Stomach (tissue), 9 donors: ENCODE measurements around the gene TOGARAM1. TPM values are rescaled to one million over a fixed set of nuclear protein-coding genes. Genes with fewer than 3 reads are reported as not detected.

ENCODE experiments used
- DNase-seq, 2 donors: peaks; one replicate each; pipeline versions ENCODE4 v3.0.0 to v3.0.0-alpha.2; 2013 to 2019
- H3K27ac ChIP-seq, 5 donors: fragments of 200-600 bp in 4 of 5; sonication (generic) in 4 of 5; one replicate each; pipeline ENCODE4 v1.5.1; 2013 to 2019; ENCODE audit warnings: mild to moderate bottlenecking in 1 of 5, moderate library complexity in 1 of 5
- H3K27me3 ChIP-seq, 3 donors: fragments of 200-600 bp; sonication (generic); one replicate each; pipeline ENCODE4 v1.5.1; 2017 to 2019; ENCODE audit warnings: mixed run types in 1 of 3
- H3K36me3 ChIP-seq, 4 donors: fragments of 200-600 bp; sonication (generic); 1 replicate in 3 of 4; 2 replicates in 1 of 4; pipeline ENCODE4 v1.5.1; 2016 to 2019
- H3K4me1 ChIP-seq, 4 donors: fragments of 200-600 bp; sonication (generic); one replicate each; pipeline ENCODE4 v1.5.1; 2016 to 2019
- H3K4me3 ChIP-seq, 4 donors: fragments of 200-600 bp; sonication (generic) in 3 of 4; one replicate each; pipeline ENCODE4 v1.5.1; 2016 to 2019; ENCODE audit warnings: mild to moderate bottlenecking in 1 of 4
- H3K9me3 ChIP-seq, 4 donors: fragments of 200-600 bp; sonication (generic); one replicate each; pipeline ENCODE4 v1.5.1; 2016 to 2019
- EP300 ChIP-seq: sonication (generic); formaldehyde crosslinking; IDR thresholded peaks from one replicate; pipeline ENCODE4 v1.6.1; 2017; ENCODE audit warnings: antibody characterized with exemption
- POLR2A ChIP-seq, 4 donors: fragments of 450-650 bp; IDR thresholded peaks; one replicate each; pipeline ENCODE4 v1.6.1; 2016; ENCODE audit warnings: antibody characterized with exemption in 4 of 4, control low read depth in 2 of 4, mild to moderate bottlenecking in 1 of 4, moderate library complexity in 1 of 4
- POLR2AphosphoS5 ChIP-seq, 3 donors: sonication (generic); formaldehyde crosslinking; IDR thresholded peaks; one replicate each; pipeline ENCODE4 v1.6.1; 2016; ENCODE audit warnings: antibody characterized with exemption in 3 of 3
- WGBS, 5 donors: extraction: QIAGEN DNeasy Blood & Tissue Kit in 3 of 5; methylation state at CpG; one replicate each; pipeline versions ENCODE4 v1.1.5 to v1.1.7; 2013 to 2018; 5-methylcytosine and 5-hydroxymethylcytosine counted together
- intact Hi-C: fragments of 100-400 bp; cut with DNase I; formaldehyde crosslinking; loops from one replicate; pipeline ENCODE4 v1.15.1; 2023; ENCODE audit warnings: low total_unique reads
- polyA plus RNA-seq, 3 donors: library from polyadenylated mRNA; stranded (reverse); fragments of 200-250 nt; gene quantifications; one replicate each; pipeline ENCODE4 v1.2.3, GENCODE V29; 2013
- total RNA-seq, 5 donors: library from RNA; depleted of rRNA; stranded (reverse); fragments of >200 nt; gene quantifications; one replicate each; pipeline versions ENCODE4 v1.1.0 to v1.2.3, GENCODE V29; 2014 to 2016
- TF ChIP-seq, protein P1 (sequence below), 7 experiments: fragments of 450-650 bp in 4 of 7; fragments of 200-600 bp in 3 of 7; sonication (generic) in 3 of 7; IDR thresholded peaks; one replicate each; pipeline ENCODE4 v1.5.1; 2016 to 2019; ENCODE audit warnings: antibody characterized with exemption in 7 of 7, control low read depth in 2 of 7, mild to moderate bottlenecking in 1 of 7
- donor health status: healthy with polysubstance abuse.
- donor health status: Bipolar disorder and iron deficiency.
- donor health status: healthy.

TOGARAM1 gene
- total and polyA plus RNA-seq, 8 donors: 2.6 to 58.0 (median 8.3) TPM

DNA sequence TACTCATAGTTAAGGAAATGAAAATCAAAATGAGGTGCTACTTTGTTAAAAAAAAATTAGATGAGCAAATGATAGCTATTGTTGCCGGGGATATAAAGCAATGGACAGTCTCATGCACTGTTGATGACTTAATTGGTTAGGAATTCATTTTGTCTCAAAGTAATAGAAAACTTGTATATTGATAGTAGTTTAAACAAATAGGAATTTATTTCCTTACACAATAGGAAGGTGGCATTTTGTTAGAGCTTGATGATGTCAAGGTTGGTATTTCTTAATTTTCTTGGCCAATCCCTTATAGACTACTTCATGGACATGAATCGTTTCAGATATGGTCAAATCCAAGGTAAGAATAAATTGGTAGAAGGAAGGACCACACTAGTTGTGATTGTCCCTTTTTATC is 129.7 kb downstream of the TOGARAM1 start:
- Histone ChIP-seq H3K27me3 (no peaks in the 10 kb centered on the region), H3K4me3 (no peak overlapping the region), H3K36me3 (peaks cover 15 to 19% (median 17%) of the 10 kb centered on the region in 4 donors), H3K9me3 (no peaks in the 10 kb centered on the region), H3K27ac (no peak overlapping the region), H3K4me1 (peaks cover 5 to 49% (median 29%) of the 10 kb centered on the region in 4 donors)
- WGBS, 5 donors: 86 to 96% (median 90%) methylated on average over 2 of the region's 2 CpGs
- TF ChIP-seq POLR2AphosphoS5 (IDR thresholded peaks at IDR 0.05) (no peak), EP300 (no peak), POLR2A (IDR thresholded peaks at IDR 0.05) (no peak)
- TF ChIP-seq, protein P1, sequence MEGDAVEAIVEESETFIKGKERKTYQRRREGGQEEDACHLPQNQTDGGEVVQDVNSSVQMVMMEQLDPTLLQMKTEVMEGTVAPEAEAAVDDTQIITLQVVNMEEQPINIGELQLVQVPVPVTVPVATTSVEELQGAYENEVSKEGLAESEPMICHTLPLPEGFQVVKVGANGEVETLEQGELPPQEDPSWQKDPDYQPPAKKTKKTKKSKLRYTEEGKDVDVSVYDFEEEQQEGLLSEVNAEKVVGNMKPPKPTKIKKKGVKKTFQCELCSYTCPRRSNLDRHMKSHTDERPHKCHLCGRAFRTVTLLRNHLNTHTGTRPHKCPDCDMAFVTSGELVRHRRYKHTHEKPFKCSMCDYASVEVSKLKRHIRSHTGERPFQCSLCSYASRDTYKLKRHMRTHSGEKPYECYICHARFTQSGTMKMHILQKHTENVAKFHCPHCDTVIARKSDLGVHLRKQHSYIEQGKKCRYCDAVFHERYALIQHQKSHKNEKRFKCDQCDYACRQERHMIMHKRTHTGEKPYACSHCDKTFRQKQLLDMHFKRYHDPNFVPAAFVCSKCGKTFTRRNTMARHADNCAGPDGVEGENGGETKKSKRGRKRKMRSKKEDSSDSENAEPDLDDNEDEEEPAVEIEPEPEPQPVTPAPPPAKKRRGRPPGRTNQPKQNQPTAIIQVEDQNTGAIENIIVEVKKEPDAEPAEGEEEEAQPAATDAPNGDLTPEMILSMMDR (IDR thresholded peaks at IDR 0.05): no peak
- DNase-seq: no peak
- intact Hi-C loops: no loop called here

DNA sequence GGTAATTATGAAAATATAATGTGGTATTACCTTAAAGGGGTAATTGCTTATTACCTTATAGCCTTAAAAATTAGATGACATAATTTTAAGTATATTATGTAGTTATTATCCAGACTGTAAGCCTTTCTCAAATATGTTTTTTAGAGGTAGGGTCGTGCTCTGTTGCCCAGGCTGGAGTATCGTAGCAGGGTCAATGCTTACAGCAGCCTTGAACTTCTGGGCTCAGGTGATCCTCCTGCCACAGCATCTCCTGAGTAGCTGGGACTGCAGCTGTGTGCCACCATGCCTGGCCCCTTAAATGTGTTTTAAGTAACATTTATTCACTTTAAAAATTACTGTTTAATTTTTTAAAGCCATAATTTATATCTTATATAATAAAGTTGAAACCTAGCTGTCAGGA is 132.3 kb downstream of the TOGARAM1 start:
- 94 to 97% (median 97%) methylated on average over 2 of the region's 2 CpGs for WGBS, 5 donors
- H3K9me3 ChIP-seq: no peaks in the 10 kb centered on the region
- no peak for DNase-seq
- no peak overlapping the region for H3K4me3 ChIP-seq
- no peak for TF ChIP-seq EP300
- TF ChIP-seq, protein P1 (IDR thresholded peaks at IDR 0.05): no peak
- TF ChIP-seq POLR2A (IDR thresholded peaks at IDR 0.05): no peak
- TF ChIP-seq POLR2AphosphoS5 (IDR thresholded peaks at IDR 0.05): no peak
- H3K4me1 ChIP-seq: peaks cover 0 to 25% (median 12%) of the 10 kb centered on the region in 4 donors
- no peaks in the 10 kb centered on the region for H3K27me3 ChIP-seq
- peaks cover 15 to 44% (median 43%) of the 10 kb centered on the region in 4 donors for H3K36me3 ChIP-seq
- H3K27ac ChIP-seq: no peak overlapping the region
- intact Hi-C loops: no loop called here

DNA sequence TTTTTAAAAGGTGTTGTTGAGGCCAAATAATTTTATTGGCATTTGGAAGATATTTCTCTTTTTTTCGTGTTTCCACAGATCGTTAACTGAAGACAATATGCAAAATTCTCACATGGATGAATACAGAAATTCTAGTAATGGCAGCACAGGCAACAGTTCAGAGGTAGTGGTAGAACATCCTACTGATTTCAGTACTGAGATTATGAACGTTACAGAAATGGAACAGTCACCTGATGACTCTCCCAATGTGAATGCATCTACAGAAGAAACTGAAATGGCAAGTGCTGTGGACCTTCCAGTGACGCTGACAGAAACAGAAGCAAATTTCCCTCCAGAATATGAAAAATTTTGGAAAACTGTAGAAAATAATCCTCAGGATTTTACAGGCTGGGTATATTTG is 133.2 kb downstream of the TOGARAM1 start:
- no peak overlapping the region for H3K4me3 ChIP-seq
- DNase-seq: no peak
- H3K9me3 ChIP-seq: no peaks in the 10 kb centered on the region
- H3K4me1 ChIP-seq: peaks cover 0 to 16% (median 7%) of the 10 kb centered on the region in 4 donors
- no peak overlapping the region for H3K27ac ChIP-seq
- TF ChIP-seq POLR2A (IDR thresholded peaks at IDR 0.05) (no peak), EP300 (no peak), POLR2AphosphoS5 (IDR thresholded peaks at IDR 0.05) (no peak)
- TF ChIP-seq, protein P1 (IDR thresholded peaks at IDR 0.05): no peak
- H3K36me3 ChIP-seq: peaks cover 19 to 53% (median 51%) of the 10 kb centered on the region in 4 donors
- 88 to 95% (median 93%) methylated on average over 4 of the region's 4 CpGs for WGBS, 5 donors
- intact Hi-C loops: no loop called here
- H3K27me3 ChIP-seq: no peaks in the 10 kb centered on the region

DNA sequence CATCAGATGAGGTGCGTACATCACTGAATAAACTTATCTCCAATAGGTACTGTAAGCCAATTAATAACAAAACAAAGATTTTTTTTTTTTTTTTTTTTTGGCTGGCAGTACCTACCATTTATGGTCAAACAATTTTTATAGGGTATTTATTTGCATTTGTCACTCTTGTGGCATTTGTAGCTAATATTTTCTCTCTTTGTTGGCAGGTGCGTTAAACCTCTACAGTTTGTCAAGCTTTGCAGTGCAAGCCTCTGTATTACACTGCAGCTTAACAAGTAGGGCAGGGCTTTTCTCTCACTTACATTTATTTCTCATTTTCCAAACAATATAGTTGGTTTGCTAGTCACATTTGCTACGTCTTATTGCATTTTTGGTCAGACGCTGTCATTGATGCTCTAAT is 134.2 kb downstream of the TOGARAM1 start:
- H3K4me3 ChIP-seq: no peak overlapping the region
- TF ChIP-seq EP300 (no peak), POLR2AphosphoS5 (IDR thresholded peaks at IDR 0.05) (no peak), POLR2A (IDR thresholded peaks at IDR 0.05) (no peak)
- TF ChIP-seq, protein P1 (IDR thresholded peaks at IDR 0.05): no peak
- 89 to 97% (median 95%) methylated on average over 4 of the region's 4 CpGs for WGBS, 5 donors
- H3K9me3 ChIP-seq: no peaks in the 10 kb centered on the region
- no peak for DNase-seq
- H3K27me3 ChIP-seq: no peaks in the 10 kb centered on the region
- no peak overlapping the region for H3K27ac ChIP-seq
- intact Hi-C loops: no loop called here
- peaks cover 0 to 11% (median 3%) of the 10 kb centered on the region in 4 donors for H3K4me1 ChIP-seq
- H3K36me3 ChIP-seq: peaks cover 21 to 64% (median 62%) of the 10 kb centered on the region in 4 donors
